Measurements from ENCODE around the gene IPPK. TPM values are rescaled to one million over a fixed set of nuclear protein-coding genes. Genes with fewer than 3 reads are reported as not detected.

IPPK gene
- total RNA-seq, 1 experiment from 2014 or later, result 7.9 TPM

DNA sequence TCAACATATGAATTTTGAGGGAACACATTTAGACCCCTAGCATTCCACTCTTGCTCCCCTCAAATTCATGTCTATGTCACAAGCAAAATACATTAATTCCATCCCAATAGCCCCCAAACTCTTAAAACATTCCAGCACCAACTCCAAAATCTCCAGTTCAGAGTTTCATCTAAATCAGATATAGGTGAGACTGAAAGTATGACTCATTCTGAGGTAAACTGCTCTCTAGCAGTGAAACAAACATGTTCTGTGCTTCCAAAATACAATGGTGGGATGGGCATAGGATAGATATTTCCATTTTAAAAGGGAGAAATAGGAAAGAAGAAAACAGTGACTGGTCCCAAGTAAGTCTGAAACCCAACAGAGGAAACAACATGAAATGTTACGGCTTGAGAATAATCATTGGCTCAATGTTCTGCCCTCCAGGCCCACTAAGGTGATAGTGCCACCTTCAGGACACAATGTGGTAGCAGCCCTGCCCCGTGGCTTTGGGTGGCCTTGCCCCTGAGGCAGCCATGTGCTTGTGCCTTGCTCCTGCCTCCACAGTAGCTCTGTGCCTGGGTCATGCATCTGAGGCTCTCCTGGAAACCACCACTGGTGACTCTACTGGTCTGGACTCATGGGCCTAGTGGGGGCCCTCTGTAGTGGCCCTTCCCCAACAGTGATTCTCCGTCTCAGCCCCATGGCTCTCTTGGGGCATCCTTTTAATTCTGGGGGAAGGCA lies 36.4 kb upstream of the IPPK start:
- in situ Hi-C loops (cut with HindIII; ENCODE audit: low pct_unique_long_range_greater_than_20kb, low sequenced_read_pairs), result no loop called here
- no peak for DNase-seq (ENCODE audit: low read depth)

DNA sequence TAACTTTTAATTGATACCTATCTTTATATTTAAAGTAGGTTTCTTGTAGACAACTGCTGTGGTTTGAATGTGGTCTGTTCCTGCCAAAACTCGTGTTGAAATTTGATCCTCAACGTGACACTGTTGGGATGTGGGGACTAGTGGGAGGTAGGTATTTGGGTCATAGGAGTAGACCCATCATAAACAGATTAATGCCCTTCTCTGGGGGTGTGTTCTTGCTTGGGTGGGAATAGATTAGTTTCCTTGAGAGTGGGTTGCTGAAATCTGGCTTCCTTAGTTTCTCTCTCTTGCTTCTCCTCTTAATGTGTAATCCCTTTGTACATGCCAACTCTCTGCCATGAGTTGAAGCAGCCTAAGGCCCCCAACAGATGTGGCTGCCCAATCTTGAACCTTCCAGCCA lies 34.6 kb upstream of the IPPK start:
- DNase-seq (ENCODE audit: low read depth), result no peak
- in situ Hi-C loops (cut with HindIII; ENCODE audit: low pct_unique_long_range_greater_than_20kb, low sequenced_read_pairs), result no loop called here

DNA sequence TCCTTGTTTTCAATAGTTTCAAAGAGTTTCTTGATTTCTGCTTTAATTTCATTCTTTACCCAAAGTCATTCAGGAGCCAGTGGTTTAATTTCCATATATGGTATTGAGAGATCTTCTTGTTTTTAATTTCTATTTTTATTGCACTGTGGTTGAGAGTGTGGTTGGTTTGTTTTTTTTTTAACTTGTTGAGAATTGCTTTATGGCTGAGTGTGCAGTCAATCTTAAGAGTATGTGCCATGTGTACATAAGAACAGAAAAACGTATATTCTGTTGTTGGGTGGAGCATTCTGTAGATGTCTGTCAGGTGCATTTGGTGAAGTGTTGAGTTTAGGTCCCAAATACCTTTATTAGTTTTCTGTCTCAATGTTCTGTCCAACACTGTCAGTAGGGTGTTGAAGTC lies 26.7 kb upstream of the IPPK start:
- in situ Hi-C loops (cut with HindIII; ENCODE audit: low pct_unique_long_range_greater_than_20kb, low sequenced_read_pairs), result no loop called here
- DNase-seq (ENCODE audit: low read depth), result no peak

GRCh38 chr9:92686954-92687353 lies 17.0 kb upstream of the IPPK start:
- DNase-seq (ENCODE audit: low read depth), result no peak
- in situ Hi-C loops (cut with HindIII; ENCODE audit: low pct_unique_long_range_greater_than_20kb, low sequenced_read_pairs), result no loop called here

DNA sequence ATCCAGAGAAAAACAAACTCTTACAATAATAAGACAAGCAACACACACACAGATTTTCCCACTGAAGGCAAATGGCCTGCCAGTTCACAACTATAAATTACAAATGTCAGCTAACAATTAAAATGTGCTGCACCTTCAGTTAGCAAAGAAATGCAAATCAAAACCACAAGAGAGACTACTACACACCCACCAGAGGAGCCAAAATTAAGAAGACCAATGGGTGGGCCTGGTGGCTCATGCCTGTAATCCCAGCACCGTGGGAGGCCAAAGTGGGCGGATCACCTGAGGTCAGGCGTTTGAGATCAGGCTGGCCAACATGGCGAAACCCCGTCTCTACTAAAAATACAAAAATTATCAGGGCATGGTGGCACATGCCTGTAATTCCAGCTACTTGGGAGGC lies 15.1 kb upstream of the IPPK start:
- in situ Hi-C loops (cut with HindIII; ENCODE audit: low pct_unique_long_range_greater_than_20kb, low sequenced_read_pairs), result no loop called here
- no peak for DNase-seq (ENCODE audit: low read depth)

DNA sequence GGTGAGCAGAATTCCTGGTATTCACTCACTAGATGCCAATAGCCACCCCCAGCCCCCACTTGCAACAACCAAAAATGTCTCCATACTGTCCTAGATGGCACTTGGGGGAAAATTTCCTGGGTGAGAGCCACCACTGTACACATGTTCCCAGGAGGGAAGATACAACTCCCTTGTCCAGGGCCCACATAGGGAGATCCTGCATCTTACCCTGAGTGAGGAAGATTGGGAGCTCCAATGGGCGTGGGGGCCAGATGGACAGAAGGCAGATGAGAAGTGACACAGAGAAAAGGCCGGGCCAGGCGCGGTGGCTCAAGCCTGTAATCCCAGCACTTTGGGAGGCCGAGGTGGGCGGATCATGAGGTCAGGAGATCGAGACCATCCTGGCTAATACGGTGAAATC lies 12.3 kb upstream of the IPPK start:
- DNase-seq (ENCODE audit: low read depth), result no peak
- in situ Hi-C loops (cut with HindIII; ENCODE audit: low pct_unique_long_range_greater_than_20kb, low sequenced_read_pairs), result no loop called here

DNA sequence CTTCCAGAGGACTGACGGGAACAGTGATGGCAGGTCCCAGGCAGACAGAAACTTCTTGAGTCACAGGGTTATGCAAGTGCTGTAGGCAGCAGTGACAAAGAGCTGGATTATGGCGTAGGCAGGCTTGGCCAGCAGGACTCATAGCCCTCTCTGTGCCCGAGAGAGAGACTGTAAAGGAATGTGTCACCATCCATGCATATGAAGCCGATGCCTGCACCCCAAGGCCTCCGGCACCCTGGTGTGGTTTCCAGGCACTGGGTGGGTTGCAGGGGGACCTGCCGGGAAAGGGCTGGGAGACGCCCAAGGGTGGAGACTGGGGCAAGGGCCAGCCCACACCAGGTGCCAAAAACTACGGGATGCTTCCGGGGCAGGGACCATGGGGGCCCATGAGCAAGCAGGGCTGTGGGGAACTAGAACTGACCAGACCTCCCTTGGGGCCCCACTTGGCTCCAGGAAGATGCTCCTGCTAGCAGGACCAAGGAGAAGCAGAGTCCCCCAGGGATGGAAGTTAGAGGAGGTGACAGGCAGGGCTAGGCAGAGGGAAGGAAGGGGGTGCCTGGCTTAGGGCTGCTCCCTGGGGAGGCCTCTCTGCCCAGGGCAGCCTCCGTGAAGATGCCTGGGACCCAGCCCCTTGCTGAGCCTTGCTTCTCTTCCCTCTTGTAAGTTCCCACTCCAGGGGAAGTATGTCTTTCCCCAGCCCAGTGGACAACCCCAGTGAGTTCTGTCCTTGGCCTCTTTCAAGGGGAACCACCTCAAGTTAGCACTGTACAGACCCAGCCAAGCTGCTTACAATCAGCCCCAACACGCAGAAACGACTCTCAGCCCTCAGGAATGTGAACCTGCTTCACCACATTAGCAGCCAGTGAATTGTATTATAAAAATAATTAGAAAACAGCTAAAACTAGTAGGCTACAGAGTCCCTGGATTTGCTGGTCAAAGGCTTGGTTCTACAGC lies 10.5 kb upstream of the IPPK start:
- in situ Hi-C loops (cut with HindIII; ENCODE audit: low pct_unique_long_range_greater_than_20kb, low sequenced_read_pairs), result no loop called here
- DNase-seq (ENCODE audit: low read depth), result no peak

GRCh38 chr9:92679413-92680165 lies 9.7 kb upstream of the IPPK start:
- in situ Hi-C loops (cut with HindIII; ENCODE audit: low pct_unique_long_range_greater_than_20kb, low sequenced_read_pairs), result no loop called here
- DNase-seq (ENCODE audit: low read depth), result no peak

- DNase-seq (ENCODE audit: low read depth), result peak; percentile 72
- in situ Hi-C loops (cut with HindIII; ENCODE audit: low pct_unique_long_range_greater_than_20kb, low sequenced_read_pairs), result no loop called here
These were observed 1.4 kb upstream of the IPPK start for GRCh38 chr9:92671323-92671722.

GRCh38 chr9:92669527-92669889 lies 423 bp downstream of the IPPK start:
- no peak for DNase-seq (ENCODE audit: low read depth)
- in situ Hi-C loops (cut with HindIII; ENCODE audit: low pct_unique_long_range_greater_than_20kb, low sequenced_read_pairs), result no loop called here

DNA sequence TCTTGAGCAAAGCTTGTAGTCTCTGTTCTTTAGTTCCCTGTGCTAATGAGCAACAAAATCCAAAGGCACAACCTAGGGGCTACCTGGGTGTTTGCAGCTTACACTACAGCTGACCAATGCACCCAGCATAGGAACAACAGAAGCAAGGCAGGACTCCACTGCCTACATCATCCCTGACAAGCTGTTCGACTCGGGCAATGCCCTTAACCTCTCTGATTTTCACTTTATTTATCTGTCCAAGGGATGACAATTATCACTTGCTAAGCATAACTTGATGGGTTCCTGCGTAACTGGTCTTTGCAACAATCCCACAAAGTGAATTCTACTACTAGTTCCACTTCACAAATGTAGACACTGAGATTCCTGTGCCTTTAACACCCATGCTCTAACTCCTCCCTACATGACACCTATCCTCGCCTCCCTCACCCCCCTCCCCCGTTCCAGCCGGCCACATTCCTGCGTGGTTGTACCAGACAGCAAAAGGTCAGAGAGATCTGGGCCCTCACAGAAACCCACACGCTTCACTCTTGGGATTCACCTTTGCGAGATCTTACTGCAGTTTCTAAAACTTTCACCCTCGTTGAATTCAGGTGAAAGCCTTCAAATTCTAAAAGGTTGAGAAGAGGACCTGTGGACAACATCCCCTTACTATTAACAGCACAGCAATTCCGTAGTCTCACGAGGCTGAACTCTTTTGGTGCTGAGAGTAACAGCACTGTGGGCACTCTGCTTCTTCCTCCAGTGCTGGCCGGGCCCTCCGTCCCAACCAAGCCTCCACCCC lies 995 bp downstream of the IPPK start:
- peak; percentile 41 for DNase-seq (ENCODE audit: low read depth)
- in situ Hi-C loops (cut with HindIII; ENCODE audit: low pct_unique_long_range_greater_than_20kb, low sequenced_read_pairs), result no loop called here

DNA sequence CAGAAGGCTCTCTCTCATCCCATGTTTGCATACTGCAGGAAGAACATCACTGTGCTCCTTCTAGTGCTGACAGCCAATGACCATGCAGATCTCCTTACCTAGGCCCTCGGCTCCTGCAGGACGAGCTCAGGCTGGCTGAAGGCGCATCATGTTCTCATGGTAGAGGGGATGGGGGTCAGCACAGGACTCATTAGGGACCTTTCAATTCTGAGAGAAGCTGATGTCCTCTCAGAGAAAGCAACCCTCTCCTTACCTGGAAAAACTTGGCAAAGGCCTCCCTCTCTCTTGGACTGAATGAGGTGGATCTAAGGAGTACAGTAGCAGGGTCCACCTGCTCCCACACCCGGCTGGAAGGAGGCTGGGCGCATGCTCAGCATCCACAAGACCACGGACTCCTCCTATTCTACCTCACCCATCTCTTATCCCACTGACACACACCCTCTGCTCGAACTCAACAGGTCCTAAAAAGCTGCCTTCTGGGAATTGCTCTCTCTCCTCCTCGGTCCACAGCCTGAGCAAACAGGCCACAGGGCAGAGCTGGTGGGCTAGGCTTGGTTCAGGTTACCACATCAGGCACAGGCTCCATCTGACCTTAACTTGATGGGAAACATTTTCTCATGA lies 2.9 kb downstream of the IPPK start:
- no peak for DNase-seq (ENCODE audit: low read depth)
- in situ Hi-C loops (cut with HindIII; ENCODE audit: low pct_unique_long_range_greater_than_20kb, low sequenced_read_pairs), result no loop called here

DNA sequence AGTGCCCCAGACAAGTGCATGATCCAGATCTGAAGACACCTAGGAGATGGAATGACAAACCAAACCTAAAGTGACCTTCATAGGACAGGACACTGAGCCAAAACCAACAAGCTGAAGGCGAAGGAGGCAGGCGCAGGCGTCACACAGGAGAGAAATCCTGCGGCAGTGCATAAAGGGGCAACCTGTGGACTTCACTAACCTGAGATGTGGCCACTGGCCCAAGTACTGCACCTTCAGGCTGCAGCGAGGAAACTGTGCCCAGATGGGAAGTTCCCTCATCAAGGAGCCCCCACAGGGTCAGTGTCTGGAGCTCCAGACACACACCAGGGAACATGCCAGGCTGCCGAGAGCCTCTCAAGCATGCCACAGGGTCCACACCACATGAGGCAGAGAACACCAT lies 3.7 kb downstream of the IPPK start:
- in situ Hi-C loops (cut with HindIII; ENCODE audit: low pct_unique_long_range_greater_than_20kb, low sequenced_read_pairs), result no loop called here
- no peak for DNase-seq (ENCODE audit: low read depth)

DNA sequence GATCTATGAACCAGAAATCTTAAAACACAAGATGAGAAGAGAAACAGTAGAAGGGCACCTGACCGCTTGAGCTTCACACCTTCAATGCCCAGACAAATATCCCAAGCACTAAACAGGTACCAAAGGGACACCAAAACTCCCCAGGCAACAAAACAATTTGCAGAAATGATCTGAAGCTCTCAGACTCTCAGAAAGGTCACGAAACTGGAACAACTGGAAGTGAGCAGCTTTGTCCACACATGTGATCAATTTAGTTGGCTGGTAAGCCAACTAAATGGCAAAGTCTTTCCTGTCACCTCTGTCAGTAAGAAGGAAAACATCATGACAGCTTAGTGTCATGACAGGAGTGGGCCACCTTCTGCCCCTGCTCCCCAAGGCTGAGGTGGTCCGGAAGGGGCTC lies 4.1 kb downstream of the IPPK start:
- no peak for DNase-seq (ENCODE audit: low read depth)
- in situ Hi-C loops (cut with HindIII; ENCODE audit: low pct_unique_long_range_greater_than_20kb, low sequenced_read_pairs), result no loop called here

- in situ Hi-C loops (cut with HindIII; ENCODE audit: low pct_unique_long_range_greater_than_20kb, low sequenced_read_pairs), result no loop called here
- no peak for DNase-seq (ENCODE audit: low read depth)
These were observed 5.4 kb downstream of the IPPK start for GRCh38 chr9:92664394-92665152.

- DNase-seq (ENCODE audit: low read depth), result no peak
- in situ Hi-C loops (cut with HindIII; ENCODE audit: low pct_unique_long_range_greater_than_20kb, low sequenced_read_pairs), result no loop called here
These were observed 6.0 kb downstream of the IPPK start for GRCh38 chr9:92663951-92664350.

DNA sequence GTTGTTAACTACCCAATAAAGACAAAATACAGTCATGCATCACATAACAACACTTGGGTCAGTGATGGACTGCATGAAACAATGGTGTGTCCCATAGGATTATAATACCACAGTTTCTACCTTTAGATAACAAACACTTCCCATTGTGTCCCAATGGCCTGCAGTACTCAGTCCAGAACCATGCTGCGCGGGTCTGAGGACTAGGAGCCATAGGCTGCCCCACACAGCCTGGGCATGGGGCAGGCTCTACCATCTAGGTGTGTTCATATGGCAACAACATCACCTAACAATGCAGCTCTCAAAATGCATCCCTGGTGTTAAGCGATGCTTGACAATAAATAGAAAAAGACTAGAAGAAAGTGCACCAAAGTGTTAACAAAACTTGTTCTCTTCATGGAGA lies 6.8 kb downstream of the IPPK start:
- no peak for DNase-seq (ENCODE audit: low read depth)
- in situ Hi-C loops (cut with HindIII; ENCODE audit: low pct_unique_long_range_greater_than_20kb, low sequenced_read_pairs), result no loop called here
